ENCODE results near the gene TMEM109.

- TF ChIP-seq CTCF (conservative IDR thresholded peaks at IDR 0.05; ENCODE audit: low read depth, low read length) (no peak), EZH2 (IDR thresholded peaks at IDR 0.05; ENCODE audit: low read length, unreplicated experiment) (no peak)
Observed at GRCh38 chr11:60924906-60925853, 11.2 kb downstream of the TMEM109 start.
